Peyer's patch (tissue), 4 donors: ENCODE data around the gene SUPT20HL2.

Source experiments
- CTCF ChIP-seq, 6 experiments: fragments of 450-650 bp in 4 of 6; fragments of 200-600 bp in 2 of 6; sonication (generic) in 1 of 6; IDR thresholded peaks; one replicate each; pipeline ENCODE4 v1.5.1; 2017 to 2019; ENCODE audit warnings: antibody characterized with exemption in 6 of 6, mild to moderate bottlenecking in 3 of 6, moderate library complexity in 1 of 6
- POLR2A ChIP-seq, 2 donors: fragments of 450-650 bp; IDR thresholded peaks; one replicate each; pipeline ENCODE4 v1.5.1; 2017; ENCODE audit warnings: antibody characterized with exemption in 2 of 2, mild to moderate bottlenecking in 2 of 2, moderate library complexity in 2 of 2

DNA sequence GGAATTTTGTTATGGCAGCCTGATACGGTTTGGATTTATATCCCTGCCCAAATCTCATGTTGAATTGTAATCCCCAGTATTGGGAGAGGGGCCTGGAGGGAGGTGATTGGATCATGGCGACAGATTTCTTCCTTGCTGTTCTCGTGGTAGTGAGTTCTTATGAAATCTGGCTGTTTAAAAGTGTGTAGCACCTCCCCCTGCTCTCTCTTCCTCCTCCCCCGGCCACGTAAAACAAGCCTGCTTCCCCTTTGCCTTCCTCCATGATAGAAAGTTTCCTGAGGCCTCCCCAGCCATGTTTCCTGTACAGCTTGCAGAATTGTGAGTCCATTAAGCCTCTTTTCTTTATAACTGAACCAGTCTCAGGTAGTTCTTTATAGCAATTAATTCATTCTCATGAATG lies 37.9 kb downstream of the SUPT20HL2 start:
- TF ChIP-seq CTCF (IDR thresholded peaks at IDR 0.05) (no peak), POLR2A (IDR thresholded peaks at IDR 0.05) (no peak)
